Upper lobe of left lung (tissue), 4 donors: ENCODE data around the gene GRIA1.

ENCODE experiments used
- CTCF ChIP-seq, 6 experiments: fragments of 450-650 bp in 4 of 6; fragments of 200-600 bp in 2 of 6; sonication (generic) in 2 of 6; IDR thresholded peaks; one replicate each; pipeline ENCODE4 v1.5.1; 2016 to 2019; ENCODE audit warnings: antibody characterized with exemption in 6 of 6
- EP300 ChIP-seq, 4 donors: sonication (generic); formaldehyde crosslinking; IDR thresholded peaks; one replicate each; pipeline ENCODE4 v1.5.1; 2017; ENCODE audit warnings: antibody characterized with exemption in 4 of 4, control low read depth in 2 of 4
- POLR2AphosphoS5 ChIP-seq, 2 donors: sonication (generic); formaldehyde crosslinking; IDR thresholded peaks; one replicate each; pipeline ENCODE4 v1.5.1; 2017; ENCODE audit warnings: antibody characterized with exemption in 2 of 2

- TF ChIP-seq CTCF (IDR thresholded peaks at IDR 0.05) (no peak), POLR2AphosphoS5 (IDR thresholded peaks at IDR 0.05) (no peak), EP300 (IDR thresholded peaks at IDR 0.05) (no peak)
Measured at GRCh38 chr5:153470736-153471135, 19.7 kb upstream of the GRIA1 start.
